HCEC 1CT (cell line): Measurements from ENCODE around the gene VAPA.

Experiments used
- DNase-seq: peaks from one replicate; pipeline ENCODE4 v3.0.0-alpha.2; 2017

VAPA gene

GRCh38 chr18:9944805-9945204, 31.0 kb downstream of the VAPA start:
- no peak for DNase-seq

GRCh38 chr18:9946831-9947230, 33.0 kb downstream of the VAPA start:
- DNase-seq, result no peak

- peak; percentile 6 for DNase-seq
These were observed 33.4 kb downstream of the VAPA start for GRCh38 chr18:9947248-9947647.

- DNase-seq, result no peak
These were observed 35.5 kb downstream of the VAPA start for GRCh38 chr18:9949315-9949714.

GRCh38 chr18:9949861-9950260, 36.0 kb downstream of the VAPA start:
- no peak for DNase-seq

- DNase-seq, result no peak
These were observed 36.6 kb downstream of the VAPA start for GRCh38 chr18:9950289-9951016.

GRCh38 chr18:9951022-9951859, 37.4 kb downstream of the VAPA start:
- DNase-seq, result peak; percentile 68

- peak; percentile 47 for DNase-seq
These were observed 39.0 kb downstream of the VAPA start for GRCh38 chr18:9952633-9953416.

- DNase-seq, result no peak
These were observed 45.1 kb downstream of the VAPA start for GRCh38 chr18:9958861-9959399.

GRCh38 chr18:9959564-9959963, 45.7 kb downstream of the VAPA start:
- DNase-seq, result no peak

- DNase-seq, result no peak
These were observed 46.6 kb downstream of the VAPA start for GRCh38 chr18:9960258-9960904.

GRCh38 chr18:9961041-9961440, 47.2 kb downstream of the VAPA start:
- no peak for DNase-seq

GRCh38 chr18:9965711-9966624, 52.2 kb downstream of the VAPA start:
- DNase-seq, result no peak

- no peak for DNase-seq
These were observed 54.4 kb downstream of the VAPA start for GRCh38 chr18:9968081-9968848.

- no peak for DNase-seq
These were observed 55.4 kb downstream of the VAPA start for GRCh38 chr18:9969247-9969646.

GRCh38 chr18:9971313-9971920, 57.6 kb downstream of the VAPA start:
- peak; percentile 50 for DNase-seq

GRCh38 chr18:9973470-9973869, 59.7 kb downstream of the VAPA start:
- no peak for DNase-seq

- no peak for DNase-seq
These were observed 60.6 kb downstream of the VAPA start for GRCh38 chr18:9974279-9974915.

GRCh38 chr18:9975658-9976057, 61.8 kb downstream of the VAPA start:
- no peak for DNase-seq

- DNase-seq, result no peak
These were observed 68.9 kb downstream of the VAPA start for GRCh38 chr18:9982711-9983110.
